Endothelial cell of umbilical vein (primary cell): ENCODE measurements around the gene PLA2R1. TPM values are rescaled to one million over a fixed set of nuclear protein-coding genes. Genes with fewer than 3 reads are reported as not detected.
A peak's percentile ranks its signal among the peaks of the same experiment; 100 is the strongest.

Experiments
- BruUV-seq: library from RNA; stranded (reverse); fragments of 400-500 nt; replicated peaks from 2 replicates; lab custom pipeline; 2021; lab: Mats Ljungman, UMichigan
- CTCF ChIA-PET: fragments of 300-600, 350-600 bp; sonication (Branson Sonifier 250); formaldehyde crosslinking; loops from one replicate; lab custom pipeline; 2021; ENCODE audit warnings: antibody characterized with exemption, inconsistent platforms; lab: Charles Lee
- POLR2A ChIA-PET: fragments of 300-600, 350-600 bp; sonication (Branson Sonifier 250); formaldehyde crosslinking; loops from one replicate; lab custom pipeline; 2021; ENCODE audit warnings: antibody characterized with exemption, inconsistent platforms; lab: Charles Lee
- DNase-seq: peaks from one replicate; pipeline ENCODE4 v3.0.0-alpha.2; 2011; ENCODE audit warnings: low read depth, low spot score
- FAIRE-seq: peaks from 2 replicates; lab custom pipeline; 2011; peaks lifted over from hg19 to GRCh38; lab: Jason Lieb, UNC
- H2AFZ ChIP-seq: 2 replicates; pipeline ENCODE4 v1.6.0; 2012; ENCODE audit warnings: low read depth, low read length, control low read depth, inconsistent platforms
- H3K27ac ChIP-seq: 2 replicates; pipeline ENCODE4 v1.5.1; 2011; ENCODE audit warnings: low read depth, mild to moderate bottlenecking, control low read depth, low read length, moderate library complexity; ENCODE audit not compliant: insufficient read depth
- H3K27me3 ChIP-seq, 2 experiments: 2 replicates each; pipeline versions ENCODE4 v1.6.0 to v1.6.1; 2011; ENCODE audit warnings: low read length in 2 of 2, mixed read lengths in 1 of 2; ENCODE audit not compliant: control insufficient read depth in 2 of 2, insufficient read depth in 2 of 2
- H3K36me3 ChIP-seq, 2 experiments: 2 replicates in 1 of 2; 3 replicates in 1 of 2; pipeline ENCODE4 v1.5.1; 2011; ENCODE audit warnings: low read length in 2 of 2, mild to moderate bottlenecking in 1 of 2, moderate library complexity in 1 of 2; ENCODE audit not compliant: control insufficient read depth in 2 of 2, insufficient read depth in 2 of 2; ENCODE audit errors: extremely low read depth in 1 of 2
- H3K4me1 ChIP-seq: 3 replicates; pipeline ENCODE4 v1.5.1; 2011; ENCODE audit warnings: mild to moderate bottlenecking, low read length; ENCODE audit not compliant: control insufficient read depth, insufficient read depth; ENCODE audit errors: extremely low read depth
- H3K4me2 ChIP-seq: 2 replicates; pipeline ENCODE4 v1.6.1; 2011; ENCODE audit warnings: low read length, control low read depth, mixed read lengths; ENCODE audit not compliant: insufficient read depth
- H3K4me3 ChIP-seq, 3 experiments: fragments of 200-600 bp in 1 of 3; sonication (generic), shearing (Covaris generic) in 1 of 3; replicated peaks in 1 of 3; 2 replicates each; pipeline ENCODE4 v1.5.1; 2011 to 2016; ENCODE audit warnings: control low read depth in 3 of 3, low read length in 3 of 3, mild to moderate bottlenecking in 2 of 3, inconsistent platforms in 1 of 3, low read depth in 1 of 3, moderate library complexity in 1 of 3; ENCODE audit not compliant: insufficient read depth in 1 of 3
- H3K79me2 ChIP-seq: 2 replicates; pipeline ENCODE4 v1.6.0; 2012; ENCODE audit warnings: low read length, inconsistent platforms; ENCODE audit not compliant: control insufficient read depth, insufficient read depth
- H3K9ac ChIP-seq: replicated peaks from 2 replicates; pipeline ENCODE3; 2011; ENCODE audit warnings: low read length, control low read depth; ENCODE audit not compliant: insufficient read depth; ENCODE audit errors: extremely low read depth
- H3K9me1 ChIP-seq: replicated peaks from 3 replicates; pipeline ENCODE4 v1.6.0; 2011; ENCODE audit warnings: mild to moderate bottlenecking, low read length; ENCODE audit not compliant: control insufficient read depth, insufficient read depth; ENCODE audit errors: extremely low read depth
- H3K9me3 ChIP-seq: replicated peaks from 2 replicates; pipeline ENCODE4 v1.5.1; 2012; ENCODE audit warnings: low read length, inconsistent platforms; ENCODE audit not compliant: control insufficient read depth, insufficient read depth
- H4K20me1 ChIP-seq: replicated peaks from 2 replicates; pipeline ENCODE3; 2011; ENCODE audit warnings: mild to moderate bottlenecking, low read length; ENCODE audit not compliant: control insufficient read depth, insufficient read depth; ENCODE audit errors: extremely low read depth
- EZH2 ChIP-seq: IDR thresholded peaks from 2 replicates; pipeline ENCODE4 v1.6.1; 2012; ENCODE audit warnings: borderline replicate concordance, low read depth, mild to moderate bottlenecking, moderate library complexity, low read length, inconsistent platforms; ENCODE audit not compliant: severe bottlenecking
- FOS ChIP-seq: IDR thresholded peaks from 2 replicates; pipeline ENCODE4 v1.6.1; 2011; ENCODE audit warnings: mild to moderate bottlenecking, low read length, moderate library complexity, borderline replicate concordance; ENCODE audit not compliant: insufficient read depth
- GATA2 ChIP-seq: IDR thresholded peaks from 2 replicates; pipeline ENCODE4 v1.7.0; 2011; ENCODE audit warnings: low read depth, mild to moderate bottlenecking, moderate library complexity, mixed read lengths, low read length; ENCODE audit not compliant: insufficient read length, insufficient read depth
- JUN ChIP-seq: IDR thresholded peaks from 2 replicates; pipeline ENCODE4 v1.6.1; 2011; ENCODE audit warnings: borderline replicate concordance, low read depth; ENCODE audit not compliant: insufficient read length, insufficient read depth
- MYC ChIP-seq: IDR thresholded peaks from one replicate; pipeline ENCODE4 v1.6.1; 2011; ENCODE audit warnings: mild to moderate bottlenecking, low read depth, low read length
- POLR2A ChIP-seq: IDR thresholded peaks from 2 replicates; pipeline ENCODE4 v1.6.1; 2012; ENCODE audit warnings: low read depth, mild to moderate bottlenecking, control low read depth, low read length
- POLR2AphosphoS5 ChIP-seq: IDR thresholded peaks from 2 replicates; pipeline ENCODE4 v1.6.1; 2012; ENCODE audit warnings: low read depth, mild to moderate bottlenecking, control low read depth, low read length, moderate library complexity; ENCODE audit not compliant: insufficient read depth
- dilution Hi-C: fragments of 300-500 bp; cut with MboI; formaldehyde crosslinking; loops from one replicate; pipeline ENCODE4 v1.15.0; 2019; ENCODE audit warnings: low sequenced_read_pairs; ENCODE audit not compliant: extremely low pct_ligation_motif_present
- intact Hi-C: fragments of 100-400 bp; cut with micrococcal nuclease; formaldehyde crosslinking; loops from one replicate; pipeline ENCODE4 v1.10.0; 2022
- polyA plus RNA-seq, 4 experiments: library from polyadenylated mRNA; depleted of rRNA in 3 of 4; stranded (reverse) in 3 of 4; unstranded in 1 of 4; fragments of >200 nt; gene quantifications; 2 replicates each; pipeline versions ENCODE4 v1.2.1 to v1.2.3, GENCODE V29; 2011 to 2012; ENCODE audit warnings: missing spikeins in 1 of 4
- total RNA-seq: library from RNA; stranded (reverse); gene quantifications from 2 replicates; pipeline ENCODE4 v1.2.3, GENCODE V29; 2021
- TF ChIP-seq, protein P1 (sequence below), 2 donors: IDR thresholded peaks; 1 replicate in 1 of 2; 2 replicates in 1 of 2; pipeline ENCODE4 v1.5.1; 2011; ENCODE audit warnings: low read length in 2 of 2, mild to moderate bottlenecking in 2 of 2, moderate library complexity in 2 of 2, control low read depth in 1 of 2, inconsistent platforms in 1 of 2, low read depth in 1 of 2; ENCODE audit not compliant: insufficient read depth in 1 of 2; ENCODE audit errors: extremely low read depth in 1 of 2
- TF ChIP-seq, protein P2 (sequence below): IDR thresholded peaks from 2 replicates; pipeline ENCODE4 v1.6.1; 2011; ENCODE audit not compliant: insufficient read depth, insufficient read length

PLA2R1 gene
- total and polyA plus RNA-seq, 2 donors (not counting 3 experiments of a cell fraction or from before 2014, with no cell fraction given), result 6.9 to 14.4 TPM

DNA sequence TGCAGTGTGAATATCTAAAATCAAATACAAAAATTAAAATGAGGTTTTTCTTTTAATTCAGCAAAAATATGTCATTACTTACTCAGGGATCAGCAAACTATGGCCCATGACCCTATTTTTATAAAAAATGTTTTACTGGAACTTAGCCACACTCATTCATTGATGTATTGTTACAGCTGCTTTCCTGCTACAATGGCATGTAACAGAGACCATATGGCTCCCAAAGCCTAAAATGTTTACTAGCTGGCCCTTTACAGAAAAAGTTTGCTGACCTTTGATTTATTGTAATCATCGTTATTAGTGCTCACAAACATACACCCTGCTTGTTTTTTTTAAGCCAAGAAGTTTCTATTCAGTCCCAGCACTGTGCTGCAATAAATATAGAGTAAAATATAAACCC, 120.3 kb downstream of the PLA2R1 start:
- Histone ChIP-seq H3K4me1 (peaks cover 33% of the 10 kb centered on the region), H2AFZ (no peak overlapping the region), H3K27me3 (no peaks in the 10 kb centered on the region), H3K36me3 (no peaks in the 10 kb centered on the region), H3K9me1 (no peaks in the 10 kb centered on the region), H3K4me2 (peak overlapping the region; percentile 27), H3K79me2 (no peaks in the 10 kb centered on the region), H3K4me3 (no peak overlapping the region), H3K27ac (peak overlapping the region; percentile 51), H3K9ac (peak overlapping the region; percentile 50), H4K20me1 (no peaks in the 10 kb centered on the region), H3K9me3 (no peaks in the 10 kb centered on the region)
- dilution Hi-C loops, result no loop called here
- ChIA-PET POLR2A (no interaction called here), CTCF (interaction anchor here (0.7 to 1.3 kb wide), 4 partner anchors 13 to 693 kb away, joined by 3 to 7 read pairs (median 3); no protein-coding TSS in a partner anchor)
- FAIRE-seq (no peak), DNase-seq (peak; percentile 94)
- BruUV-seq, result no TSS peak
- TF ChIP-seq GATA2 (no peak), FOS (no peak), POLR2A (peak; percentile 31)
- TF ChIP-seq, protein P1, sequence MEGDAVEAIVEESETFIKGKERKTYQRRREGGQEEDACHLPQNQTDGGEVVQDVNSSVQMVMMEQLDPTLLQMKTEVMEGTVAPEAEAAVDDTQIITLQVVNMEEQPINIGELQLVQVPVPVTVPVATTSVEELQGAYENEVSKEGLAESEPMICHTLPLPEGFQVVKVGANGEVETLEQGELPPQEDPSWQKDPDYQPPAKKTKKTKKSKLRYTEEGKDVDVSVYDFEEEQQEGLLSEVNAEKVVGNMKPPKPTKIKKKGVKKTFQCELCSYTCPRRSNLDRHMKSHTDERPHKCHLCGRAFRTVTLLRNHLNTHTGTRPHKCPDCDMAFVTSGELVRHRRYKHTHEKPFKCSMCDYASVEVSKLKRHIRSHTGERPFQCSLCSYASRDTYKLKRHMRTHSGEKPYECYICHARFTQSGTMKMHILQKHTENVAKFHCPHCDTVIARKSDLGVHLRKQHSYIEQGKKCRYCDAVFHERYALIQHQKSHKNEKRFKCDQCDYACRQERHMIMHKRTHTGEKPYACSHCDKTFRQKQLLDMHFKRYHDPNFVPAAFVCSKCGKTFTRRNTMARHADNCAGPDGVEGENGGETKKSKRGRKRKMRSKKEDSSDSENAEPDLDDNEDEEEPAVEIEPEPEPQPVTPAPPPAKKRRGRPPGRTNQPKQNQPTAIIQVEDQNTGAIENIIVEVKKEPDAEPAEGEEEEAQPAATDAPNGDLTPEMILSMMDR (IDR thresholded peaks at IDR 0.05; ENCODE audit: extremely low read depth in 1 of 2, insufficient read depth in 1 of 2, low read depth in 1 of 2, low read length in 2 of 2), result no peak
- intact Hi-C loops, result loop anchor here (5.0 kb wide), 1 partner anchor 145 kb away; the partner anchor contains the start of gene CD302

DNA sequence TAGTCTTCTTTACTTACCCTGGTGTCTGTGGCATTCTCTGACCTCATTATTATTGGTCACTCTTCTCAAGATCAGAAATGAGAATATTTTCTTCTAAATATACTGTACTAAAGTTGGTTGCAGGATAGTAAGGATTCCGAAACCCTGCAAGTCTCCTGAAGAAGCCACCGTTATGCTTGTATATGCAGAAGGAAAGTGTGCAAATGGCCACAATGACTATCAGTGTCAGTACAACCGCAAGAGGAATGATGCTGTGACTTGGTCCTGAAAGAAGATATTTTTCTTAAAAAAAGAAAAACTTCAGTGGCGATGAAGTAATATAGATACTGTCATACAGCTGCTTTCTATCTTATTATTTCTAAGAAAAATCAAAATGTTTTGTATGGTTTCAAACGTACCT, 120.7 kb downstream of the PLA2R1 start:
- Histone ChIP-seq H3K4me2 (peak overlapping the region; percentile 27), H3K27ac (no peak overlapping the region), H4K20me1 (no peaks in the 10 kb centered on the region), H3K4me3 (no peak overlapping the region), H3K36me3 (no peaks in the 10 kb centered on the region), H3K9me3 (no peaks in the 10 kb centered on the region), H3K9me1 (no peaks in the 10 kb centered on the region), H2AFZ (no peak overlapping the region), H3K4me1 (peaks cover 29% of the 10 kb centered on the region), H3K9ac (no peak overlapping the region), H3K79me2 (no peaks in the 10 kb centered on the region), H3K27me3 (no peaks in the 10 kb centered on the region)
- CTCF ChIA-PET, result interaction anchor here (1.0 to 1.3 kb wide), 3 partner anchors 26 to 692 kb away, joined by 3 to 7 read pairs (median 3); no protein-coding TSS in a partner anchor
- POLR2A ChIA-PET, result no interaction called here
- BruUV-seq, result no TSS peak
- no peak for TF ChIP-seq MYC
- TF ChIP-seq GATA2, result no peak
- no peak for TF ChIP-seq JUN
- TF ChIP-seq EZH2, result no peak
- TF ChIP-seq, protein P1 (IDR thresholded peaks at IDR 0.05; ENCODE audit: extremely low read depth in 1 of 2, insufficient read depth in 1 of 2, low read depth in 1 of 2, low read length in 2 of 2), result no peak
- TF ChIP-seq FOS, result no peak
- TF ChIP-seq, protein P2, sequence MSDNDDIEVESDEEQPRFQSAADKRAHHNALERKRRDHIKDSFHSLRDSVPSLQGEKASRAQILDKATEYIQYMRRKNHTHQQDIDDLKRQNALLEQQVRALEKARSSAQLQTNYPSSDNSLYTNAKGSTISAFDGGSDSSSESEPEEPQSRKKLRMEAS, result no peak
- TF ChIP-seq POLR2A, result no peak
- no peak for TF ChIP-seq POLR2AphosphoS5
- intact Hi-C loops, result loop anchor here (5.0 kb wide), 1 partner anchor 144 kb away; the partner anchor contains the start of gene CD302
- dilution Hi-C loops, result no loop called here
- DNase-seq (no peak), FAIRE-seq (no peak)
